Central memory CD8-positive, alpha-beta T cell (primary cell): ENCODE data around the gene ARMH1.
"Not testable (repeated sequence)": the region's sequence is repeated elsewhere in the genome, so short reads cannot be mapped to it uniquely, and the experiment has no call there.

Experiments used
- ATAC-seq: fragments of 150-1000 bp; cut with Tn5 transposase; replicated peaks from 2 replicates; pipeline ENCODE4 v1.10.0; 2022; ENCODE audit warnings: mild to moderate bottlenecking, moderate FRiP score, moderate number of reproducible peaks; ENCODE audit not compliant: poor library complexity, severe bottlenecking; ENCODE audit errors: extremely low read depth
- DNase-seq, 2 donors: peaks; one replicate each; pipeline ENCODE4 v3.0.0; 2021; ENCODE audit warnings: low spot score in 2 of 2
- H3K27ac Mint-ChIP-seq: one replicate; pipeline ENCODE4 v1.8.0; 2022; ENCODE audit warnings: low read depth, mild to moderate bottlenecking, moderate library complexity, mixed read lengths
- H3K27me3 Mint-ChIP-seq: one replicate; pipeline ENCODE4 v1.8.0; 2022; ENCODE audit warnings: mixed read lengths
- H3K36me3 Mint-ChIP-seq: one replicate; pipeline ENCODE4 v1.8.0; 2022; ENCODE audit warnings: mild to moderate bottlenecking, moderate library complexity, mixed read lengths; ENCODE audit not compliant: insufficient read depth
- H3K4me1 Mint-ChIP-seq: one replicate; pipeline ENCODE4 v1.8.0; 2022; ENCODE audit warnings: mixed read lengths
- H3K4me3 Mint-ChIP-seq: one replicate; pipeline ENCODE4 v1.8.0; 2022; ENCODE audit warnings: mild to moderate bottlenecking, moderate library complexity, mixed read lengths
- H3K9me3 Mint-ChIP-seq: one replicate; pipeline ENCODE4 v1.8.0; 2022; ENCODE audit warnings: mixed read lengths

ARMH1 gene

DNA sequence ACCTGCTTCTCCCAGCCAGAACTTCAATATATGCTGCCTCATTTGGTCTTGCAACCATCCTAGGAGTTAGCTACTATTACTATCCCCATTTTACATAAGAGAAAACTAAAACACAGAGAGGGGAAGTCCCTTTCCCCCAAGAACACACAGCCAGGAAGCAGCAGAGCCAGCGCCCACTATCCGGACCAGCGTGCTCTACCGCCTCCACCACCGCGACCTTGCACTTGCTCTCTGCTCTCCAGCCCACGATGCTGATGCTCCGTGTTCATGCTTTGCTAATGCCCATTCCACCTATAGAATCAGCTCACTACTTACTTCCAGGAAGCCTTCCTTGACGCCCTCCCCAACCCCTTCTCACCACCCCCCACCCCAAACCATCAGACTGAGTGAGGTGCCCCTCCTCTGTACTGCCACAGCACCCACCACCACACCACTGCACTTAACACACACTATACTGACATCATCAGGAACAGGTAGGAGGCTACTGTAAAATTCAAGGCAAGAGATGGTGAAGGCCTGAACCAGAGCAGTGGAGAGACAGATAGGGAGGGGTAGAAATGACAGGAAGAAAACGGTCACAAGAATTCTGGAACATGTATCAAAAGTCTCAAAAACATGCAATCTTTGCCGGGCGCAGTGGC is 9.7 kb upstream of the ARMH1 start:
- no peak for DNase-seq
- no peak overlapping the region for H3K27ac Mint-ChIP-seq
- no peaks in the 10 kb centered on the region for H3K9me3 Mint-ChIP-seq
- H3K4me1 Mint-ChIP-seq, result peaks cover 11% of the 10 kb centered on the region
- no peak overlapping the region for H3K4me3 Mint-ChIP-seq
- ATAC-seq, result no peak
- H3K36me3 Mint-ChIP-seq, result peaks cover 1% of the 10 kb centered on the region
- no peaks in the 10 kb centered on the region for H3K27me3 Mint-ChIP-seq

DNA sequence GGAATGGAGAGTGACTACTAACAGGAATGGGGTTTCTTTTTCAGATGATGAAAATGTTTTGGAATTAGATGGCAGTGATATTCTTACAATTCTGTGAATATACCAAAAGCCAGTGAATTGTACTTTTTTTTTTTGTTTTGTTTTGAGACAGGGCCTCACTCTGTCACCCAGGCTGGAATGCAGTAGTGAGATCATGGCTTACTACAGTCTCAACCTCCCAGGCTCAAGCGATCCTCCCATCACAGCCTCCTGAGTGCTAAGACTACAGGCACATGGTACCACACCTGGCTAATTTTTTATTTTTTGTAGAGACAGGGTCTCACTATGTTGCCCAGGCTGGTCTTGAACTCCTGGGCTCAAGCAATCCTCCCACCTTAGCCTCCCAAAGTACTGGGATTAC is 7.8 kb upstream of the ARMH1 start:
- not testable (repeated sequence) for H3K36me3 Mint-ChIP-seq, H3K4me3 Mint-ChIP-seq, H3K9me3 Mint-ChIP-seq, H3K27ac Mint-ChIP-seq, ATAC-seq, DNase-seq, H3K27me3 Mint-ChIP-seq
- H3K4me1 Mint-ChIP-seq, result peaks cover 11% of the 10 kb centered on the region

DNA sequence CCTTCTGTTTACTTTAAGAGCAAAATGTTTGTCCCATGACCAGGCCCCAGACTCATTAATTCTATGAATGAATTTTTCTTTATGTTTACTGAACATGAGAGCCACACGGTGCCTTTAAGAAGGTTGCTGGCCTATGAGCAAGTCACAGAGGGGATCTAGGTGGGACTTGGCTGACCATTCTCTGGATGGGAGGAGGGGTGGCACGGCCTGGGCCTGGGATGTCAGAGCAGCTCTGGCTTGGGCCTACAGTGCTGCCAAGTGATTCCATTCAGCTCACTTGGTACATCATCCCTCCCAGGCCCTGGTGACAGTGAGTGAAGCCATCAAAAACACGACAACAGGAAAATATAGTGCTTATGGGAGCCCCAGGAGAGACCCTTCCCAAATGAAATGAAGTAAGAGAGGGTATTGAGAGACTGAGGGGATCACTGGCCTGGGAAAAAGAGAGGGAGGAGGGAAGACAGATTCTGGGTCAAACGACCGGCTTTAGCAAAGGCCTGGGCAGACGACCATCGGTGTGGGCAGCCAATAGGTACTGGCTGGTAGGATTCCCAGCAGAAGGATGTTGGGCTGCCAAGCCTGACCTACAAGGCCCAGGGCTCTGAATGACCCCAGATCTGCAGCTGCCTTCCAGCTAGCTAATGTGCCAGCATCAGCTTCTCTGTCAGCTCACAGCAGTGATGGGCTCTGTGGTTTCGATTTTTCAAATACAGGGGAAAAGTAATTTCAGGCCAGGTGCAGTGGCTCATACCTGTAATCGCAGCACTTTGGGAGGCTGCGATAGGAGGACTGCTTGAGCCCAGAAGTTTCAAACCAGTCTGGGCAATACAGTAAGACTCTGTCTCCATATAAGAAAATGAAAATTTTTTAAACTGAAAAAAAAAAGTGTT is 3.5 kb upstream of the ARMH1 start:
- no peaks in the 10 kb centered on the region for H3K27me3 Mint-ChIP-seq
- ATAC-seq (no peak), DNase-seq (no peak)
- peaks cover 4% of the 10 kb centered on the region for H3K36me3 Mint-ChIP-seq
- H3K9me3 Mint-ChIP-seq, result no peaks in the 10 kb centered on the region
- no peak overlapping the region for H3K27ac Mint-ChIP-seq
- H3K4me1 Mint-ChIP-seq, result peaks cover 9% of the 10 kb centered on the region
- no peak overlapping the region for H3K4me3 Mint-ChIP-seq

DNA sequence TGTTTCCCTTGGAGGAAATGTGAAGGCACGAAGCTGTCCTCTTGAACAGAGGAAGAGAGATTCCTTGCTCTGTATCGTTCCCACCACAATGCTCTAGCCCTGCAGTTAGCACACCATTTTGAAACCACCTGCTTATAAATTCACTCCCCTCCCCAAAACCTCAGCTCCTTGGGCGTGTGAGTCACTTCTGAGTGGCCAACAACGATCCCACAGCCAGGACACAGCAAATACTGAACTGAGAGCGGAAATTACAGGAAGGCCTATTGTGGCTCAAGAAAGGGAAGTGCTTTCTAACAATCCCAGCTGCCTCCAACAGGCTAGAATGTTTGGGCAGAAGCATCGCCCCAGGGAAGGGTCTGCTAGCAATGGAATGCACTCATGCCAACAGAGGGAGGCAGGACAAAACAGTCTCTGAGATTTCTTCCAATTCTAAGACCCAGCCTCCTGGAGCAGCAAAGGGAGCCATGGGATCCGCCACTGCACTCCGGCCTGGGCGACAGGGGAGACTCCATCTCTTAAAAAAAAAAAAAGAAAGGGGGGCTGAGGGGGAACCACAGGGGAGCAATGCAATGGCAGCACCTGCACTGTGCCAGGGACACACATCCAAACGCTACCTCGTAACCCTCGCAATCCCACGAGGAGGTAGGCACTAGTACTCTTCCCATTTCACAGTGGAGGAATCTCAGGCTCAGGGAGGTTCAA is 2.1 kb upstream of the ARMH1 start:
- Mint-ChIP-seq H3K4me1 (peaks cover 9% of the 10 kb centered on the region), H3K4me3 (peak overlapping the region; percentile 84), H3K27ac (no peak overlapping the region), H3K36me3 (peaks cover 4% of the 10 kb centered on the region), H3K27me3 (no peaks in the 10 kb centered on the region), H3K9me3 (no peaks in the 10 kb centered on the region)
- no peak for DNase-seq
- no peak for ATAC-seq

DNA sequence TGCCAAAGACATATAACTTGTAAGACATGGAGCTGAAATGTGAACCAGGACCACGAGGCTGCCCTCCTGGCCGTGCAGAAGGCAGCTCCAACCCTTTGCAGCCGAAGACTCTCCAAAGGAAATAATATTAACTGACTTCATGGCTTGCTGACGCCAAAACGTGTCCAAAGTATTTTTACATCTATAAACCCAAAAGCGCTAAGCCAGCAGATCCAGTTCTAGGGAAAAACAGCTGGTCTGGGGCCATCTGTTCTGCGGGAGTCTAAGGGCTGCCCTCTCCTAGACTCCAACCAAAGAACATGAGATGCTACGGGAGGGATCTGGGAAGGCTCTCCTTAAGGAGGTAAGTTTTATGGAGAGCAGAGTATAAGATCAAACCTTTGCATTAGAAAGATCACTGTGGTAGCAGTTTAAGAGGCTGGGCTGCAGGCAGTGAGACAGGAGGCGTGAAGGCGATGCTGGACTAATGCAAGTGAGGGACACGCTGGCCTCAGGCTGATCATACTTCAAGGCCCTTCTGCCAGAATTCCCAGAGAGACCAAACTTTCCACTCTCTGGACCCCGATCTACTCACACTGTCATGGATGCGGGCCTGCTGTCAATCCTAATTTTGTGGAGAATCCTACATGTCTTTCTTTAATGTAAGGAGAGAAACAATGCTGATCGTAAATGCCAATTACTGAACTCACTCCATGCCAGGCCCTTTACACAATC is 1.4 kb upstream of the ARMH1 start:
- H3K27ac Mint-ChIP-seq, result no peak overlapping the region
- H3K36me3 Mint-ChIP-seq, result peaks cover 4% of the 10 kb centered on the region
- no peak for ATAC-seq
- no peaks in the 10 kb centered on the region for H3K27me3 Mint-ChIP-seq
- H3K9me3 Mint-ChIP-seq, result no peaks in the 10 kb centered on the region
- DNase-seq, result no peak
- H3K4me3 Mint-ChIP-seq, result peak overlapping the region; percentile 84
- H3K4me1 Mint-ChIP-seq, result peaks cover 9% of the 10 kb centered on the region

DNA sequence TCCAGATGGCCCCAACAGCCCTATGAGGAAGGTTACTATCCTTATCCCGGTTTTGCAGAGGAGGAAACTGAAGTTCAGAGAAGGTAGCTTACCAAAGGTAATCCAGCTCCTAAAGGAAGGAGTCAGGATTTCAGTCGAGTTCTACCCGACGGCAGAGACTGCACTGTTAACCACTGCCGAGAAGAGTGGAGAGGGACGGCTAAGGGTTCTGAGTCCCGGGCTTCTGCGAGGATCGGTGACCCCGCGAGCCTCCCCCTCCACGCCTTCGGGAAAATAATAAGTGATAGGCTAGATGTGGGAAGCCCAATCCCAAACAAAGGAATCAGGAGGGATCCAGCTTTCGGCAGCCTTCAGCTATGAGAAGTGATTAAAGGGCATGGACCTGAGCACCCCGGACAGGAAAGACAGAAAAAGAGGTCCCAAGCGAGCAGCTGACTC is 820 bp upstream of the ARMH1 start:
- no peak for ATAC-seq
- H3K27me3 Mint-ChIP-seq, result no peaks in the 10 kb centered on the region
- no peaks in the 10 kb centered on the region for H3K9me3 Mint-ChIP-seq
- peak overlapping the region; percentile 84 for H3K4me3 Mint-ChIP-seq
- H3K36me3 Mint-ChIP-seq, result peaks cover 4% of the 10 kb centered on the region
- H3K27ac Mint-ChIP-seq, result peak overlapping the region; percentile 87
- no peak for DNase-seq
- H3K4me1 Mint-ChIP-seq, result peaks cover 9% of the 10 kb centered on the region

DNA sequence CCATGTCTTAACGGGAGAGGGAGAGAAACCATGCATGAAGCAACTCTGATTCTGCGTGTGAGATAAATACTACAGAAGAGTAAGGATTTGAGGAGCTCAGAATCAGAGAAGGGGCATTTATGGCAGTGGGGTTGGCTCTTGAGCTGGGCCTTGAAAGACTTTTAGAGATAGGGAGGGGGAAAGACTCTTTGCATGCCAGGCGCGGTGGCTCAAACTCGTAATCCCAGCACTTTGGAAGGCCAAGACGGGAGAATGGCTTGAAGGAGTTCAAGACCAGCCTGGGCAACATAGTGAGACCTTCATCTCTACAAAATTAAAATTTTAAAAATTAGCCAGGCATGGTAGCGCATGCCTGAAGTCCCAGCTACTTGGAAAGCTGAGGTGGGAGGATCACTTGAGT is 672 bp downstream of the ARMH1 start:
- ATAC-seq (no peak), DNase-seq (no peak)
- Mint-ChIP-seq H3K27ac (peak overlapping the region; percentile 87), H3K4me1 (peaks cover 9% of the 10 kb centered on the region), H3K4me3 (peak overlapping the region; percentile 84), H3K27me3 (no peaks in the 10 kb centered on the region), H3K36me3 (peaks cover 4% of the 10 kb centered on the region), H3K9me3 (no peaks in the 10 kb centered on the region)

DNA sequence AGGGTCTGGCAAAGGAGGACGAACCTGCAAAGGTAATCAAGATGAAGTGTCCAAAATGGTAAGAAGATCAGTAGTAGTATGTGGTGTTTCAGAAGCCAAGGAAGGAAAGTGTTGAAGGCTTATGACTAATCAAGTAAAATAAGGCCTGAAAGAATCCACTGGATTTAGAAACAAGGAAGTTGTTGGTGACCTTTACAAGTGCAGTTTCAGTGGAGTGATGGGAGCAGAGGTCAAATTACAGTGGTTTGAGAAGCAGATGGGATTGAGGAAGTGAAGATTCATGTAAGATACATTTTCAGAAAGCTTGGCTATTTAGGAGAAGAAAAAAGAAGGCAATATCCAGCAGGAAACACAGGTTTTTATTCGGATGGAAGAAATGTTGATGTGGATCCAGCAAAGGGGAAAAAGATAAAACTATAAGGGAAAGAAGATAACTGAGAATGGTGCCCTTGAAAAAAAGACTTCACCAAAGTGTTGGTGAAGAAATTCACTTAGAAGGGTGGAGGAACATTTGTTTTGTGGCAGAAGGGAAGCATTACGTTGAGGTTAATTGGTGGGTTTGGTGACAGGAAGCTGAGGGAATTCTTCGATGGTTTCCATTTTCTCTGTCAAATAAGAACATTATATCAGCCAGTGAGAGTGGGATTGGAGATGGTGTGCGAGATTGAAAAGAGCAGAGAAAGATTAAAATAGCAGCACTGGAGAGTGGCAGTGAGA is 2.1 kb downstream of the ARMH1 start:
- DNase-seq, result no peak
- no peak overlapping the region for H3K4me3 Mint-ChIP-seq

DNA sequence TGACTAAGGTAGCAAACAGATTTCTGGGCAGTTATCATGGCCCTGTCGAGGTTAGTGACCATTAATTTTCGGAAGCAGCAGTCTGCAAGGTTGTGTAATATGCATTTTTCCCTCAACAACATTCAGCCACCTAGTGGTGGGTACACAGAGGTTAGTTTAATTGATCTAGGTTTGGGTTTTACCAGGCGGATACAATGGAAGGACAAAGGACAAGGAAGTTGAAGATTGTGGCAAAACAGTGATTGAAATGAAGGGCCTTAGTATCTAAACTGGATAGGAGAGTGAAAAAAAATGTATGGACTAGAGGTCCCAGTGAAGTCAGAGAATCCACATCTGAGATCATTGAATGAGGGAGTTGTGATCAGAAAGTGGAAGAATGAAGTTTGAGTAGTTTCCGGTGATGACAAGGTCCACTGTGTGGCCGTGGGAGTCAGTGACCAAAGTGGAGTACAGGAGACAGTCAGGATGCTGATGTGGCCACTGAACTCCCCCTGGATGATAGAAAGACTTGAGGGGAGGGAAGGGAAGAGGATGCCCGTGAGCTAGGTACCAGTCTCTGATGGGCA is 2.8 kb downstream of the ARMH1 start:
- H3K4me1 Mint-ChIP-seq, result peaks cover 9% of the 10 kb centered on the region

More for the DNA sequence above, 2.1 kb downstream of the ARMH1 start:
- no peaks in the 10 kb centered on the region for H3K9me3 Mint-ChIP-seq
- no peak overlapping the region for H3K27ac Mint-ChIP-seq
- H3K36me3 Mint-ChIP-seq, result peaks cover 4% of the 10 kb centered on the region
- no peaks in the 10 kb centered on the region for H3K27me3 Mint-ChIP-seq
- ATAC-seq, result no peak
- H3K4me1 Mint-ChIP-seq, result peaks cover 9% of the 10 kb centered on the region

DNA sequence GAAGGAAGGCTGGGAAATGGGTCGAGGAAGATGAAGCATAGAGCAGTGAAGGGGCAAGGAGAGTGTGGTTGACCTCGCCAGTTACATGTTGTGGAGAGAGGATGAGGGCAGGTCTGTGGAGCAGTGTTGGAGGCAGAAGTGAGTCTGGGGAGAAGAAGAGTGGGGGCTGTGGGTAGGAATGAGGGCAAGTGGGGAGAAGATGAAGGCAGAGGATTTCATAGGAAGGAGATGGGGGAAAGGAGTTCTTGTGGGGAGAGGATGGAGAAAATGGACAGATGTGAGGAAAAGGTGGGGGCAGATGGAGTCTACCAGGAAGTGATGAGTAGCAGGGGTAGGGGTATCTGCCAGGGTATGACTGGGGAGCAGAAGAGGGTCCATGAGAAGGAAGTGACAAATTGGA is 3.6 kb downstream of the ARMH1 start:
- no peak overlapping the region for H3K4me3 Mint-ChIP-seq
- no peak overlapping the region for H3K27ac Mint-ChIP-seq
- H3K36me3 Mint-ChIP-seq, result peaks cover 4% of the 10 kb centered on the region
- ATAC-seq (no peak), DNase-seq (no peak)
- no peaks in the 10 kb centered on the region for H3K9me3 Mint-ChIP-seq
- H3K4me1 Mint-ChIP-seq, result peaks cover 9% of the 10 kb centered on the region
- no peaks in the 10 kb centered on the region for H3K27me3 Mint-ChIP-seq

More for the DNA sequence above, 2.8 kb downstream of the ARMH1 start:
- no peaks in the 10 kb centered on the region for H3K27me3 Mint-ChIP-seq
- peaks cover 4% of the 10 kb centered on the region for H3K36me3 Mint-ChIP-seq
- no peaks in the 10 kb centered on the region for H3K9me3 Mint-ChIP-seq
- no peak for DNase-seq
- ATAC-seq, result no peak
- H3K4me3 Mint-ChIP-seq, result no peak overlapping the region
- H3K27ac Mint-ChIP-seq, result no peak overlapping the region

DNA sequence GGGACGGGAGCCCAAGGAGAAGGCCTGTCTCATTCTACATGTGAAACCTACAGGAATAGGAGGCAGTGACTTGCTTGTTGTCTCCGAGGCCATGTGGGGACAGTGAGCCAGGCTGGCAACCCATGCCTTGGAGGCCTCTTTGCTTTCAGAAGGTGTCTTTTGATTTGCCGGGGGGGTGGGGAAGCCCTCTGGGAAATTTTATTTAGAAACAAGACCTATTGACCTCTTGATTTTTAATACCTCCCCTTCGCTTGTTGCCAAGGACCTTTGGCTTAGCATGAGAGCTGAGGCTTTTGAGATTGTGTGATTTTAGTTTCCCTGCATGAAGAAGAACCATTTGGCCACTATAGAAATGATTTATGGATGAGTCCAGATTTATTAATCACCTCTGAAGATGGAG is 4.1 kb downstream of the ARMH1 start:
- DNase-seq (no peak), ATAC-seq (no peak)
- Mint-ChIP-seq H3K4me3 (no peak overlapping the region), H3K36me3 (peaks cover 2% of the 10 kb centered on the region), H3K27me3 (no peaks in the 10 kb centered on the region), H3K4me1 (peaks cover 9% of the 10 kb centered on the region), H3K9me3 (no peaks in the 10 kb centered on the region), H3K27ac (no peak overlapping the region)
